ENCODE measurements around the gene HS3ST2.
"Not testable (repeated sequence)": the region's sequence is repeated elsewhere in the genome, so short reads cannot be mapped to it uniquely, and the experiment has no call there.

Gene HS3ST2

DNA sequence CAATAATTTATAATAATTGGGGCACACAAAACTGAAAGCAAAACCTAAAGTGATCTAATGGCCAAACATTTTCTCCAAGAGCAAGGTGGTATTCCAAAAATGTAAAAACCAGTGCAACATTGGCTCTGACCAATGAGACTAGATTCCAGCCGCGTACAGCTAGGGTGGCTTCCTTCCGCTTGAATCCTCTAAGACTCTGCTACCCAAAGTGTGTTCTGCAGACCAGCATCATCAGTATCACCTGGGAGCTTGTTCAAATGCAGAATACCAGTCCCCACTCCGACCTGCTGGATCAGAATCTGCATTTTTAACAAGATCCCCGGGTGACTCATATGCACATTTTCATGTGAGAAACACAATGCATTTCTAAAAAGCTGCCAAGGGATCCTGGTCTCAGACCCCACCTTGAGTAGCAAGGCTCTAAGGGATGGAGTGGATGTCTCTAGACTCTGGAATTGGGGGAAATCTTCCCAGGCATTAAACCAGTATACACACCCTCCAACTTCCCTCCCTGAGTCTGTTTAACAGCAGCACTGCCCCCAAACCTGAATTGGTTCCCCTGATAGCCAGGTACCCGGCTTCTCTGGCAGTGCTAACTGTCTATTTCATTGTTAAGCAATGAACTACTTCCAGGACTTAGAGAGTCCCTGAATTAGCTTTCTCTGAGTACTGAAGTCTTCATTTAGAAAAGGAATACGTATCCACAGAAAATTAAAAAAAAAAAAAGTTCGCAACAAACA, 118.2 kb downstream of the HS3ST2 start:
- DNase-seq (ENCODE audit: low read depth): no peak

DNA sequence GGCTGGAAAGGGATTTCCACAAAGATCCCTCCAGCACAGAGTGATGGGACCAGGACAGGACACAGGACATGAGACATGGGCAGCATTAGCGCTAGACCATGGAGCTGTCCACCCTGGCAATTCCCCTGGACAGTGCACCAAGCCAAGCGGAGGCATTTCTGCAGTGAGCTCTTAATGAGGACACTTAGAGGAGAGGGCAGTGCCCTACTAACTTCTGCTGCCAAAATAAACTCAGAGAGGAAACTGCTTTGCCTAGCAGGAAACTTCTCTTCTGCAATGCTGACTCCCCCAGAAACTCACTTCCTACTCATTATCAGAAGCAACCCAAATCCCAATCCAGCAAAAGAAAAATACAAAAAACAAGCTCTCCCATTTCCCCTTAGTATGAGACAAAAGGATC, 119.2 kb downstream of the HS3ST2 start:
- no peak for DNase-seq (ENCODE audit: low read depth)

DNA sequence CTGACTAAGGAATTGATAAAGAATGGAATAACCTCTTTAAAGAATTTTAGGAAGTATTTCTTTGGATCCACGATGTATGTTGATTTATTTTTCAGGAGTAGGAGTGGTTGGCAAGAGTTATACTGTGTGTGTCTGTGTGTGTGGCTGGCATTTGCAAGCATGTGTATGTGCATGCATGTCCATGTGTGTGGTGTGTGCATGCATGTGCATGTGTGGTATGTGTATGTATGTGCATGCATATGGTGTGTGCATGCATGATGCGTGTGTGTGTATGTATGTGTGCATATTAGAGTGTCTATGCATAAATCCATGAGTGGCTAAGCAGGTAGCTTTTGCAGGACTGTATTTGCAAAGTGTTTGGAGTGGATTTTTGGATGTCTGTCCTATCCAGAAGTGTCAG, 120.8 kb downstream of the HS3ST2 start:
- DNase-seq (ENCODE audit: low read depth): no peak

DNA sequence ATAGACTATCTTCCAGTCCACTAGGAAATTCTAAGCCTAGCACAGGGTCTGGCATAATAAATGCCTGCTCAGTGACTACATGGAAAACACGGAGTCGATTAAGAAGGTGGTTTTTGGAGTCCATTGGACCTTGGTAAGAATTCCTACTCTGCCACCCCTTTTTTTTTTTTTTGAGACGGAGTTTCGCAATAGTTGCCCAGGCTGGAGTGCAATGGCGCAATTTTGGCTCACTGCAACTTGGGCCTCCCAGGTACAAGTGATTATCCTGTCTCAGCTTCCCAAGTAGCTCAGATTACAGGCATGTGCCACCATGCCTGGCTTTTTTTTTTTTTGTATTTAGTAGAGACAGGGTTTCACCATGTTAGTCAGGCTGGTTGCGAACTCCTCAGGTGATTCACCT, 123.2 kb downstream of the HS3ST2 start:
- DNase-seq (ENCODE audit: low read depth): no peak

DNA sequence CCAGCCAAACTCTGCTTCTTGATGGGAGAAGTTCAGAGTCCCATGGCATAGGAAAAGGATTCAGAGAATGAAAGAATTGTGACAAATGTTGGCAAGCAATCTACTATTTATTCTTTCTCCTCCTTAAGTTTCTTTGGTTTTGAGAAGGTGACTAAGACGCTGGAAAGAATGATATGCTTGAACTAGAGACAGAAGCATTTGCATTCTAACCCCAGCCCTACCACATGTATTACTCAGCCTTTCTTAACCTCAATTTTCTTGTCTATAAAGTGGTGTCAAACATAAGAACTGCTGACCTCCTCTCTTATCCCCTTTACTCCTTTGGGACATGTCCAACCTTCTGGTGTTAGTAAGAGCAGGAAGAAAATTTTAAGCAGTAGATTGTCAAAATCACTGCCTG, 124.7 kb downstream of the HS3ST2 start:
- DNase-seq (ENCODE audit: low read depth): no peak

DNA sequence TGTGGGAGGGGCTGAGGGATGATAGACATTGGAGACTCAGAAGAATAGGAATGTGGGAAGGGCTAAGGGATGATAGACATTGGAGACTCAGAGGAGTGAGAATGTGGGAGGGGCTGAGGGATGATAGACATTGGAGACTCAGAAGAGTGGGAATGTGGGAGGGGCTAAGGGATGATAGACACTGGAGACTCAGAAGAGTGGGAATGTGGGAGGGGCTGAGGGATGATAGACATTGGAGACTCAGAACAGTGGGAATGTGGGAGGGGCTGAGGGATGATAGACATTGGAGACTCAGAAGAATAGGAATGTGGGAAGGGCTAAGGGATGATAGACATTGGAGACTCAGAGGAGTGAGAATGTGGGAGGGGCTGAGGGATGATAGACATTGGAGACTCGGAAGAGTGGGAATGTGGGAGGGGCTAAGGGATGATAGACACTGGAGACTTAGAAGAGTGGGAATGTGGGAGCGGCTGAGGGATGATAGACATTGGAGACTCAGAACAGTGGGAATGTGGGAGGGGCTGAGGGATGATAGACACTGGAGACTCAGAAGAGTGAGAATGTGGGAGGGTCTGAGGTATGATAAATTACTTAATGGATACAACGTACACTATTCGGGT, 125.9 kb downstream of the HS3ST2 start:
- DNase-seq (ENCODE audit: low read depth): not testable (repeated sequence)

DNA sequence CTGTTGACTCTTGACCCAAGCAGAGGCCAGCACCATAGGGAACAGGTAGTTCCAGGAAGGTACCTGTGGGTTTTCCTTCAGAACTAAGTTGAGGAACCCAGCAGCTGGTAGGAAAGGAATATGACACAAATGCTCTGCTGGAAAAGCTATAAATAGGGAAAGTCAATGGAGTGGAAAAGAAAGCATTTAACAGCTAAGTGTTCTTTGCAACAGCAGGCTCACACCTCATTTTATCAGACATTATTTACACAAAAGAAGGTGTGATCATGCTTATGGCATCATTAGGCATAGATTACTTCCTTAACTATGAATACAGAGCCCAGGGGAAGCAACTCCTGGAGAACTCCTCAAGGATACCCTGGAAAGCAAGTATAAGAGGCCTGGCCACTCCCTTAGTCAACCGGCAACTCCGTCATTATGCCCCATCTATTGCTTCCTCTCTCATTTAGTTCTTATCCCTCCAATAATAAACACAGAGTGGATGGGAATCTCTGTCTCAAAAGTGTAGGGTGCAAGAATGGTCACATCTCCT, 128.1 kb downstream of the HS3ST2 start:
- DNase-seq (ENCODE audit: low read depth): no peak

DNA sequence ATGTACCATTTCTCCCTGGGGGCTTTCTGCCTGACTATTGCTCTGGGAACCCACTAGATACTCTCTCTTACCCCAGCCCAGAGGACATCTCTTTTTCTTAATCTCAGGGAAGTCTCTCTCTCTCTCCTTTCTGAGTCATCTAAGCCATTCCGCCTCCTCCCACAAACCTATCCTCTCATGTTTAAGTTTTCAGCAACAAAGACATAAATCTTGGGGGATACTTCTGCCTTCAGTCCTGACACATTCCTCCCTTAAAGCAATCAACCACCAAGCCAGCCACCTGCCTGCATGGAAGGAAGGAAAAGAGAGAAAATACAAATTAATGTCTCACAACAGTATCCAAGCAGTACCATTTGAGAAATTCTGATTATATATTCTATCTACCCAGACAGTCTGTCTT, 128.8 kb downstream of the HS3ST2 start:
- DNase-seq (ENCODE audit: low read depth): no peak

DNA sequence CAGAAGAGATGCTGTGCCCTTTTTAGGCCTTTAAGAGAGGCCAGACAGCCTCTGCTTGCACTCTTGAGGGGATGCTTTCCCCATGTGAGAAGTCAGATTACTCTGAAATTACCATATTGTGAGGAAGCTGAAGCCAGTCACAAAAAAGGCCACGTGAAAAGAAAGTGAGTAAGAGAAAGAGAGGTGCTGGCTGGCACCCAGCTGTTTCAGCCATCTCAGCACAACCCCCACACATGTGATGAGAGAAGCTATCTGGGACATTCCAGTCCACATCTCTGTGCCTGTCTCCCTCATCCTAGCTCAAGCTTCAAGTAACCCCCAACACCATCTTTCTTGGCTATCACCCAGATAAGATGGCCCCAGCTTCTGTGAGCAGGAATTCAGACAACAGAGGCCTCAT, 131.4 kb downstream of the HS3ST2 start:
- DNase-seq (ENCODE audit: low read depth): no peak

DNA sequence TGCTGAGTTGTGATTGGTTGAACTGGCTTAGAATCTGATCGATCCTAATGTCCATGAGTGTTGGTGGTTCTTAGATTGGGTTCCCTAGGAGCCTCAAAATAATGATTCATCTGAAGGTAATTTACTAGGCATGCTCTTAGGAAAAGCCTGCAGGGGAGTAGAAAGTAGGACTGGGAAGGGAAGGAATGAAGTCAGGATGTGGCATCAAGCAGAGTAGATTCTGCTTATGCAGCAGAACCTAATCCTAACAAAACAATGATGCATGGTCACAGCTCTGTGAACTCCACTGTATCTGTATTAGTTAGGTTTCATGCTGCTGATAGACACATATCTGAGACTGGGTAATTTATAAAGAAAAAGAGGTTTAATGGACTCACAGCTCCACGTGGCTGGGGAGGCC, 132.5 kb downstream of the HS3ST2 start:
- DNase-seq (ENCODE audit: low read depth): no peak

DNA sequence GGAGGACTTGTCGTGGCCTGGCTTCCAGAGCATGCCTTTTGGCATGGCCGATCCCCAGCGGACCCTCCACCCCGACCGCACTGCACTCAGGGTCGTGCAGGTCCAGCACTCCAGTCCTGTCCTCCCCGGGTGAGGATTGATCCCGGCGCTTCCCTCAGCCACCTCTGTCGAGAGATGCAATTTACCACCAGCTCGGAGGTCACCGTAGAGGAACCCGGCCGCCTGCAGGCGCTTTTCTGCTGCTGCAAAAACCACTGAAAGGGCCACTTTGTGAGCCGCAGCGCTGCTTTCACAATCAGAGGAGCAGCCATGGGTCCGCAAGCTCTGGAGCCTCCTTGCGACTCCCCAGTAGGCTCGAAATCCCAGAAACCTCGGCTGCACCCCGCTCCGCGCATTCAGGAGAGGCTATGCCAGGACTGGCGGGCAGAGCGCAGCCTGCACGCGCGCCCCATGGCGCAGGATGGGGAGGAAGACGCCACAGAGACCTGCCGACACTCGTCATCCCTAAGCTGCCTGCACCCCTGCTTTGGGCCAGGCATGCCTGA, 134.2 kb downstream of the HS3ST2 start:
- DNase-seq (ENCODE audit: low read depth): no peak

DNA sequence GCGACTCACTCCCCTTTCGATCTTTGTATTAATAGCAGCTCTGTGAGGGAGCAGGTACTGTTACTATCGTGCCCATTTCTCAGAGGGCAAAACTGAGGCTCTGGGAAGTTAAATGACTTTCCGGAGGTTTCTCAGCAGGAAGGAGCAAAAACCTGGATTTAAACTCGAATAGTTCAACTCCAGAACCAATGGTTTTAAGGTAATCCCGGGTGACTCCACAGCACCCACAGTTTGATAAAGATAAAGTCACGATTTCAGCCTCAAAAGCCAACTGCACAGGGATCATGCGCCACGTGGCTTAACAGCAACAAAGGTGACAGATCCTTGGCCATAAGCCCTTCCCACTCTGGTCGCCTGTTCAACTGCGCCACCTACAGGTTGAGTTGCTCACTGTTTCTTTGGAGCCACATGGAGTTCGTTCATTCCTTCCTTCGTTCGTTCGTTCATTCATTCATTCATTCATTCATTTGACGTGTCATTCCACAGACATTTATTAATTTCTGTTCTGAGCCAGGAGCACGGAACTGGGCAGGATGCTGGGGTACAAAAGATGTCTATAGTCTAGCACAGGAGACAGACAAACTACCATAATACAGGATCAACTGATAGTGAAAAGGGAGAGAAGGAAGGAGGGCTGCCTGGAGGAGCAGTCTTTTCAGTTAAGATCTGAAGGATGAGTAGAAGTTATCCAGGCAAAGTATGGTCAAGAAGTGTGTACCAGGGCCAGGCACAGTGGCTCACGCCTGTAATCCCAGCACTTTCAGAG, 134.8 kb downstream of the HS3ST2 start:
- DNase-seq (ENCODE audit: low read depth): no peak

DNA sequence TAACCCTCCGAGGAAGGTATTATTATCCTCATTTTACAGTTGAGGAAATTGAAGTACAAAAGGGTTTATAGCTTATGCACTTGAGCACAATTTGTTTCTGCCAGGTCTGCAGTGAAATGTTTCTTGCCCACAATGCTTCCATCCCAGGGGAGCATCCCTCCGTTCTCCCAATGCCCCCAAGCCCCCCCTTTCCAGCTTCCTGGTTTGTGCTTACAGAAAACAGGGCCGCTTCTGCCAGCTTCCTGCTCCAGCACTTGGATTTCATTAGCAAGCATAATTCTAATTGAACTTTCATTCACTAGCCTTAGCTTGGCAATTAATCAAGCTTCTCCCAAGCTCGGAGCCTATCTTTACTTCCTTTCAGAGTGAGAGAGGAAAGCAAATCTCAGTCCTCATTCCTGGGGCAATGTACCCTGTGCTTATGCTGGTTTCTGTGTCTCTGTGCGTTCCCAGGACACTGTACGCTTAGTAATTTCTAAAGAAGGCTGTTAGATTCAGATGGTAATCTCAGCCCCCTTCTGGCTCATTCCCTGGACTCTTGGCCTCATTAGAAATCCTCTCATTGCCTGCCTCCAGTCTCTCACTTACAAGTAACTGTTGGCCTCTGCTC, 141.6 kb downstream of the HS3ST2 start:
- DNase-seq (ENCODE audit: low read depth): no peak

DNA sequence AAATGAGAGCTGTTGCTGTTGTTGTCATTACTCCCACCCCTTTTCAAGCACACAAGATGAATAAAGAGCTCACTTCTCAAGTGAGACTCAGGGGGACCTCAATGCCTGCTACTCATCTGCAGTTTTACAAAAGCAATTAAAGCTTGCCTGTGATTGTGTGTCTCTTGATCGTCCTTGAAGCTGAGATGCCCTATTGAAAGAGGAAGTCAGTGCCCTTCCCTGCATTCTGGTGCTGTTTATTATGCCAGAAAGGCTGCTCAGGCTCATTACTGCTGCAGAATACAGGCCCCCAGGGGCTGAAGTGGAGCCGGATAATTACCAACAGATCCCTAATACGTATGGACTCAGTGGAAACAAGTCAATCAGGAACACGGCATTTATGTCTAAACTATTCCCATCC, 147.2 kb downstream of the HS3ST2 start:
- no peak for DNase-seq (ENCODE audit: low read depth)

DNA sequence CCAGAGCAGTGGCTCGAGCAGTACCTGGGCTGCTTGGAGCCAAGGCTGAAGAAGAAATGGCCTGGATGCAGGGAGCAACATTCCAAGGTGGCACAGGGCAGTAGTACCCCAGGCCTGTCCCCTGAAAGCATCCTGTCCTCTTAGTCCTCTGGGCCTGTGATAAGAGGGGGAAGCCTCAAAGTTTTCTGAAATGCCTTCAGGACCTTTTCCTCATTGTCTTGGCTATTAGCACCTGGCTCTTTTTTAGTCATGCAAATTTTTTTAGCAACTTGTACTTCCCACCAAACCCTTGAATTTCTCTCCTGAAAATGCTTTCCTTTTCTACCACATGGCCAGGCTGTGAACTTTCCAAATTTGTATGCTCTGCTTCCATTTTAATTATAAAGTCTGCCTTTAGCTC, 148.9 kb downstream of the HS3ST2 start:
- no peak for DNase-seq (ENCODE audit: low read depth)
